DMS 273 treated with DMSO at 0.1 percent for 48 hours (cell line): ENCODE measurements around the gene DDX52.

Experiments used
- DNase-seq: peaks from one replicate; lab custom pipeline; 2025; lab: John Stamatoyannopoulos, UW

The DDX52 gene

GRCh38 chr17:37576281-37576680 lies 67.0 kb downstream of the DDX52 start:
- no peak for DNase-seq

DNA sequence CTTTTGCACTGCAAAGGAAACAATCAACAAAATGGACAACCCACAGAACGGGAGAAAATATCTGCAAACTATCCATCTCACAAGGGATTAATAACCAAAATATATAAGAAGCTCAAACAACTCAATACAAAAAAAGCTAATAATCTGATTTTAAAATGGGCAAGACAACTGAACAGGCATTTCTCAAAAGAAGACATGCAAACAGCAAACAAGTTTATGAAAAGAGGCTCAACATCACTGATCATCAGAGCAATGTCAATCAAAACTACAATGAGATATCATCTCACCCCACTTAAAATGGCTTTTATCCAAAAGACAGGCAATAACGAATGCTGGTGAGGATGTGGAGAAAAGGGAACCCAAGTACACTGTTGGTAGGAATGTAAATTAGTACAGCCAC lies 68.8 kb downstream of the DDX52 start:
- DNase-seq, result no peak

DNA sequence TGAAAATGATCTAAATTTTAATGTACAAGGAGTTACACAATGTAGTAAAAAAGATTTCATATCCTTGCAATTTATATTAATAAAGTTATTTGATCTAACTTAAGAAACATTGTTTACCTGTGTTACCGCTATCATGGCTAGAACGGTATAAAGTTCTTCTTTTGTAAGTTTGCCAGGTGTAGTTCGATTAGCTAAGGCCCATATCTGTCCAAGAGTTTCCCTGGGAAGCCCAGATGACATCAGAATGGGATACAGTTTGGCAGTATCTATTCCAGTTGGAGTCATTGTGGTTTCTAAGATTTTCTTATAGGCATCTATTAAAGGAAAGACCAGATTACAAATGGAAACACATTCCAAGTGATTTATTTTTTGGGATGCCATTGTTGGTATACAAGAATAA lies 71.6 kb downstream of the DDX52 start:
- DNase-seq, result no peak

GRCh38 chr17:37570527-37571093 lies 72.6 kb downstream of the DDX52 start:
- peak; percentile 4 for DNase-seq

- no peak for DNase-seq
Measured at GRCh38 chr17:37568350-37569053, 74.7 kb downstream of the DDX52 start.

DNA sequence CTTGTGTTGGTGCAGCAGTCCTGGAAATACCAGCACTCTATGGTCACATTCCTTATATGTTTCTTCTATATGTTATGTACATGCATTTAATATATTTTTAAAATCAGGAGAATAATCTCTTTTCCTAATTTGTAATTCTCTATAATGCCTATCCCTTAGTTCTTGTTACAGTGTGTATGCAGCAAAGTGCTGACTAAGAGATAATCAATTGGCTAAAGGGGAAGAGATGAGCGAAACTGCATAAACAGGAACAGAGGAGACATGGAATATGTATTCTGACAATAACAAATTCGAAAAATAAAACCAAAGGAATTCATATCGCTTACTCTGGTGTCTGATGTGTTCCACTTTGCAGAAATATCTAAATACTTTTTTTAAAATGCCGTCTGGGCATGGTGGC lies 75.7 kb downstream of the DDX52 start:
- no peak for DNase-seq

GRCh38 chr17:37567137-37567536 lies 76.1 kb downstream of the DDX52 start:
- no peak for DNase-seq

GRCh38 chr17:37564252-37564651 lies 79.0 kb downstream of the DDX52 start:
- DNase-seq, result no peak

GRCh38 chr17:37562016-37562745 lies 81.1 kb downstream of the DDX52 start:
- no peak for DNase-seq
